GM12801 (cell line): ENCODE measurements around the gene LMO4.

Source experiments
- CTCF ChIP-seq: IDR thresholded peaks from one replicate; pipeline ENCODE4 v1.5.1; 2011; ENCODE audit warnings: control low read depth; ENCODE audit not compliant: insufficient read length; ENCODE audit errors: extremely low read depth

LMO4 gene

GRCh38 chr1:87389011-87389410 is 60.3 kb downstream of the LMO4 start:
- no peak for TF ChIP-seq CTCF

GRCh38 chr1:87389546-87389945 is 60.9 kb downstream of the LMO4 start:
- no peak for TF ChIP-seq CTCF

- no peak for TF ChIP-seq CTCF
Observed at GRCh38 chr1:87392248-87393192, 63.8 kb downstream of the LMO4 start.

GRCh38 chr1:87393445-87394085 is 64.9 kb downstream of the LMO4 start:
- no peak for TF ChIP-seq CTCF

- no peak for TF ChIP-seq CTCF
Observed at GRCh38 chr1:87394513-87394912, 65.8 kb downstream of the LMO4 start.

GRCh38 chr1:87394982-87395381 is 66.3 kb downstream of the LMO4 start:
- no peak for TF ChIP-seq CTCF
